ENCODE data around the gene FLT1.
A peak's percentile ranks its signal among the peaks of the same experiment; 100 is the strongest.

FLT1 gene

DNA sequence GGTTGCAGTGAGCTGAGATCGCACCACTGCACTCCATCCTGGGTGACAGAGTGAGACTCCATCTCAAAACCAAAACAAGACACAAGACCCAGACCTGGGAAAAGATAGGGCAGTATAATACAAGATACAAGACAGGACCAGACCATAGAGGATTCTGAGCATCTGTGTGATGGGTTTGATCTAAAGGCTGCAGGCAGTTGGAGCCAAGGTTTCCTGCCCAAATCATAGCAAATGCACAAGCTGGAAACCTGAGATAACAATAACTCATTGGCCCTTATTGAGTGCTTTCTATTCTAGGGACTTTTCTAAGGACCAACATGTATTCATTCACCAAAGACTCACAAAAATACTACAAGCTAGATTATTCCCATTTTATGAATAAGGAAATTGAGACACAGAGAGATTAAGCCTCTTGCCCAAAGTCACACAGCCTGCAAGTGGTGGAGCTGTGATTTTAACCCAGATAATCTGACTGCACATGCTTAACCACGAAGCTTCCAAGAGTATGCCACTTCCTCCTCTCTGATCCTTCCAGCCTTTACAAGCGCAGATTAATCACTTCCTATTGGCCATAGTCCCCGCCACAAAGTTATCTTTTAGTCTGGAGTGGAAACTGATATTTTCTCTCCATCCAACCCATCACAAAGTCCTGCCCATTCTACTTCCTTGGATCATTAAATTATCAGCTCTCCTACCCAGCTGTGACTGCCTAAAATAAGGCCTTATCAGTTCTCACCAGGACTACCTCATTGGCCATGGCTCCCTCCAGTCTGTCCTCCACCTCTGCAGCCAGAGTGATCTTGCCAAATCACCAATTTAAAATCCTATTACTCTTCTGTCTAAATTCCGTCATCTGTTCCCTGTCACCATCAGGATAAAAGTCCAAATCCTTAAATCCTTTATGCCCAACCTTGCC, 147.2 kb downstream of the FLT1 start:
- DNase-seq (ENCODE audit: low read depth in 1 of 2, low spot score in 1 of 2): no peak

DNA sequence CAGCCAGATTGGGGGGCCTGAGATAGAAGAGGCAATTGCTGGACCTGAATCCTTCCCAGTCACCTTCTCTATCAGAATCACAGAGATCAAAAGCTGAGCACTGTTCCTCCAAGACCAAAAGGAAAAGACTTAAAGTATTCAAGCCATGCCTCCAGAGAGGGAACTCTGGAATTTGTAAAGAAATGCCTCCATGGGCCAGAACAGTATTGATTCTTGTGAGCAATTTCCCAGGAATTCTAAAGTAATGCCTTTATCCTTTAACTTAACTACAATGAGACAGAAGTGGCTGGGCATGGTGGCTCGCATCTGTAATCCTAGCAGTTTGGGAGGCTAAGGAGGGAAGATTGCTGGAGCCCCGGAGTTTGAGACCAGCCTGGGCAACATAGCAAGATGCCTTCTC, 148.8 kb downstream of the FLT1 start:
- no peak for DNase-seq (ENCODE audit: low read depth in 1 of 2, low spot score in 1 of 2)

DNA sequence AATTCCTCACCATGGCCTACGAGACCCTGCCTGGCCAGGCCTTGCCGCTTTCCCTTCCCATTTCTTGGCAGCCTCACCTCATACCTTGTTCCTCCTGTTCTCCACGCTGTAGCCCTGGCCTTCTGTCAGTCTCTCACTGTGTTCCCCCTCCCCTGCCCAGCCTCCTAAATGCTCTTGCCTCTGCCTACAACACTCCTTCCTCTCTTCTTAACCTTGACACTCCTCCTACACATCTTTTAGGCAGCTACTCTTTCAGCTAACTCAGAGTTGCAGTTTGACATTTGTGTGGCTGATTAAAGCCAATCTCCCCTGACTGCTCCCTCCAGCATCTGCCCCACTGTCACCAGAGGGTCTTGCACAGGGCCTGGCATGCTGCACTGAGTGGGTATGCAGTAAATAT, 150.8 kb downstream of the FLT1 start:
- no peak for DNase-seq (ENCODE audit: low read depth in 1 of 2, low spot score in 1 of 2)

DNA sequence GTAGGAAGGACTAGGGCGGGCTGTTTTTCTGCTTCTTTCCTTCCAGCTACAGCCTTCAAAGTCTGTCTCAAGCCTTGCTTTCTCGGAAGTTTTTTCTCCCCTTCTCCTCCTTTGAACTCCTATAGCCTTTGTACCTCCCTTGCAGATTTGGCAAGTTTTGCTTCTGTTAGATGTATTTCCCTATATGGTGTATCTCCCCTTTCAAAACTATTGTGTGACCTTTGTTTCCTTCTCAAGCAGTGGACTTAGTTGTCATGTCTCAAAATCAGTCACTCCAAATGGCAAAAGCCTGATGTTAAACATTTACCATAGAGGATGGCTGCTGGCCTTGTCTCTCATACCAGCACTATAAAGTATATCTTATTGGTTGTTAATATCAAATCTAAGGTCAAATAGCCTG, 152.7 kb downstream of the FLT1 start:
- no peak for DNase-seq (ENCODE audit: low read depth in 1 of 2, low spot score in 1 of 2)

DNA sequence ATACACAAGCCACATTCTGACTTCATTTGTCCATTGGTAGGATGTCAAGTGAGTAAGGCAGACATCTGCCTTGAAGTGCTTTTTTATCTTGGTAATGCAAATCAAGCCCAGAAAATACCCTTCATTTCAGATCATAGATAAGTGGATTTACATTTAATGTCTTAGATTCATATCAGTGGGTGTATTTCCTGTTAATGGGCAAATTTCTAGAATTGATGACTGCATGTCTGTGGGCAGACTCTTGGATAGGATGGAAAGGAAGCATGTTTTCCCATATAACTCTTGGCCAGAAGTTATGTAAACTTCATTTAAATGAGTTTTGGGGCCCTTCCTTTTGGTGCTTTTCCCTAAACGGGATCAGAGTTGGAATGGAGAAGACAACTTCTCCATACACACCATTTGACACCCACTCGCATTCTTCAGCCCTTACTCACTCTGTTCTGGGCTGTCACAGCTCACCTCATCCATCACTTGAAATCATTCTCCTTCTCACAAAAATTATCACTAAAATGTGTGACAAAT, 154.6 kb downstream of the FLT1 start:
- DNase-seq (ENCODE audit: low read depth in 1 of 2, low spot score in 1 of 2): no peak

DNA sequence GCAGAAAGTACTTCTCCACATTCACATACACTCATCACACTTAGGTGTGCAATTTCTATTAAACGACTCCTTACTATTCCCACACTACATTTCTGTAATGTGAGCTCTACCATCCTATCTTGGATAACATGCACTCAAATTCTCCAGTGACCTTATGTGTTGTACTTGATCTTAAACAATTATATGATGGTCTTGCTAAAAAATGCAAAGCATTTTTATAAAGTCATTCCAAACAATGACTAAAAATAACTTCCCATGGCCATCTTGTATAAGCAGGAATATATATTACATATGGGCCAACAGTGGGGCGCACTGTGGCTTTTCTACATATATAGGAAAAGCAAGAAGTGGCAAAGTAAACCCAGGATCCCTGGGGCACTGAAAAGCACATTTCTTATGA, 155.5 kb downstream of the FLT1 start:
- no peak for DNase-seq (ENCODE audit: low read depth in 1 of 2, low spot score in 1 of 2)

DNA sequence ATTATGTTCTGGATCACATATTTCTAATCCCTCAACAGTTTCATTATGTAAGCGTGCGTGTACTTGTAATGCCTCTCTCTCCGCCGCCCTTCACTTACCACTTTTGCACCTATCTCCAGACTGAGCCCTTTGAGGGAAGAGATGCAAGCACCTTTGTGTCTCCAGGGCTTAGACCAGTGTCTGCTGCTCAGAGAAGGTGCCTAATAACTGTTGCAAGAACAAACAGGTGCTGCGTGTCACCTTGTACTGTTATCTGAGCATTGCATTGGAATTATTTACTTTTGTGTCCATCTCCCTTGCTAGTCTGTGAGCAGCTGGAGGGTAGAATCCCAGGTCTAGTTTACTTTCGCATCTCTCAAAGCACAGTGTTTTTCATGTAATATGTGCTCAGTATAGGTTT, 156.2 kb downstream of the FLT1 start:
- DNase-seq (ENCODE audit: low read depth in 1 of 2, low spot score in 1 of 2): no peak

DNA sequence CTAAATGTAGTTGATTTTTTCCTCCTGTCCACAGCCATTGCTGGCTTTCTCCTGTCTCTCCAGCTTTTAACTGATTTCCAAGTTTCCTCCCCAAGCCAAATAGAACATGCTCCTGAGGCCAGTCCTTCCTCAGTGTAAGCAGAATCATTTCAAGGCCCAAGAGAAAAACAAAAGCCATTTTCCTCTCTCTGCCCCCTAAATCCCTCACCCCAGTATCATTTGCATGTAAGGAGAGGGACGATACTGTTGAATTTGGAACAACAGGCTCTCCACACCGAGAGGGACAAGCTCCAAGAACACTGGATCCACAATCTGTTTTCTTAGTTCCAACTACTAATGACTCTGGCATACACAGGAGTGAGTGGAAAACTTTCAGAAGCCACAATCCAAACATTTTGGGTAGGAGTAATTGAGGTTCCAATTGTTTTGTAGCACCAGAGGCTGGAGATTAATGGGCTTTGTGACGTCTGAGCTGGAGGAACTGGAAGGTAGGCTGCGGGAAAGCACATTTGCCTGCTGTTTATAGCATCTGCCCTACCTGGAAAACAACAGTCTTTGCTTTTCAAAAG, 156.8 kb downstream of the FLT1 start:
- no peak for DNase-seq (ENCODE audit: low read depth in 1 of 2, low spot score in 1 of 2)

DNA sequence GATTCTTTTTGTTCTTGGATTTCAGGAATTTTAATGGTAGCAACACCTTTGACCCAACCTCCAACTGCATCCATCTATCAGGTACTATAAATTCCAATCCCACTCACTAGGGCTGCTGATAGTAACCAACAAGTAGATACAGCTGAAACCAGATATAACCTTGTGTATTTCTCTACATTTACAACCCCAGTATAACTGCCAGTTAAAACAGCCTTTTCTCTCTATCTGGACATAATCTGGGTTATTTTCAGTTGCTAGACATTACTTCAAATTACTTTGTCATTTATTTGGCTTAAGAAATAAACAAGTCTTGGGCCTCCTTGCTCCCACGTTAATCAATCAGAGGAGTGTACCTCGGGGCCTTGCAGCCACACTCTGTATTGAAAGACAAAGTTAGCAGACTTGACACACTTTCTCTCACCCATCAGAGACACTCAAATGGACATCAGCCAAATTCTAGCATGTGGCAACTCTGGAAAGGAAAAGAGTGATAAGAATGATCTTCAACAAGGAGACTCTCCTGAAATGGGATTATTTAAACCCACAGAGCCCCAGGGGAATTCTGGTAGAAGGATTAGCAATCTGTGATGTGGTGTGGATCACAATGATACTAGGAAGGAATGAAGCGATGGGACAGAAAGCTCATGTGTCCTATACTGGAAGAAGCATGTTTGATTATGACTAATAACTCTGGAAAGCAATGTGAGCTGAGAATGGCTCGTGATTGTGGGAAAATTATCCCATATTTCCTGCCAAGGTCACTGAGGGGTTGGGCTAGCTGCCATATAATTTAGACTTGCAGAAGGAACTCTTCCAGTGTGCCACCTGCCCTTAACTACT, 157.5 kb downstream of the FLT1 start:
- no peak for DNase-seq (ENCODE audit: low read depth in 1 of 2, low spot score in 1 of 2)

DNA sequence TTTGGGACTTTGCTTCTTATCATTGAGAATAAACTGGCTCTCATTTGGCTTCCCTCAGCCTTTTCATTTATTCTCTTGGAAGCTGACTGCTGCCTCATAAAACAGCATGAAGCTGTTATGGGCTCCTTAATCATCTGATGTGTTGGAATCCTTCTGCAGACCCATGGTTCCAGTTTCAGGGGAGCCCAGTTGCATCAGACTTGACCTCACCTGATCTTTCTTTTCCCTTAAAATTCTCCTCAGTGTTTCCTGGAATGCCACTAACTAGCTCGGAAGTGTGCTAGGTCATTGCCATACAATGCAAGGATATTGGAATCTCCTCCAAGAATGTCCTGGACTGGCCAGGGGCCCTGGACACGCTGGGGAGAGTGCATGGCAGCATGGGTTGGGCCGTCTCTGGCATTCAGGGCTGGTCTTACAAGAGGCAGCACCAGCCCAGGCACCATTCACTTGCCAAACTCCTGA, 158.7 kb downstream of the FLT1 start:
- DNase-seq (ENCODE audit: low read depth in 1 of 2, low spot score in 1 of 2): no peak

DNA sequence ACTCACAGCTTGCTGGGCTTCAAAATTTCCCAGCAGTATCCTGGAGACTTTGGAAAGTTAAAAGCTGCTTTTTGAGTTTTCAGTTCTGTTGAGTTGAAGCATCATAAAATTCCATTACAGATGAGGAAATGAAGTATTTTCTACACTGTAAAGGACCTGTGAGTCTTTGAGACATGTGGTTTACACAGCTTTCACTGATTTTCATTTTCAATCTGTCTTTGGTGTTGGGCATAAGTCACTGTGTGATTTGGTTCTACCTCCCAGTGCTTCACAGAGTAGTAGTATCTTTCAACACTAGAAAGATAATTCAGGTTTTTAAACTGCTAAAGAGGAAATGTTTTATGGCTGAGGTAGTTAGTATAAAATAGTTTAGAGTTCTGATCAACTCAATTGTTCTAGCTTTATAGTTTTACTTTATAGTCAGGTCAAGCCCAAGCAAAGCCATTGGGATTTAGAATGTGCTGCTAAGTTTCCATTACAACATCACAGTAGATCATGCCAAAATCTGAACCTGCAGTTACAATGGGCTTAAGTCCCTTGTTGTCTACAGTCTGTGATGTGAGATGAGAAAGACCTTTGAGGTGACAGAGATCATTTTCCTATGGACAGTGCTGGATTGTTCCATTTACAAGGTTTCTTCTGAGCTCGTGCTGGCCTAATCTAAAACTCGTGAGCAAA, 161.6 kb downstream of the FLT1 start:
- DNase-seq (ENCODE audit: low read depth in 1 of 2, low spot score in 1 of 2): no peak

DNA sequence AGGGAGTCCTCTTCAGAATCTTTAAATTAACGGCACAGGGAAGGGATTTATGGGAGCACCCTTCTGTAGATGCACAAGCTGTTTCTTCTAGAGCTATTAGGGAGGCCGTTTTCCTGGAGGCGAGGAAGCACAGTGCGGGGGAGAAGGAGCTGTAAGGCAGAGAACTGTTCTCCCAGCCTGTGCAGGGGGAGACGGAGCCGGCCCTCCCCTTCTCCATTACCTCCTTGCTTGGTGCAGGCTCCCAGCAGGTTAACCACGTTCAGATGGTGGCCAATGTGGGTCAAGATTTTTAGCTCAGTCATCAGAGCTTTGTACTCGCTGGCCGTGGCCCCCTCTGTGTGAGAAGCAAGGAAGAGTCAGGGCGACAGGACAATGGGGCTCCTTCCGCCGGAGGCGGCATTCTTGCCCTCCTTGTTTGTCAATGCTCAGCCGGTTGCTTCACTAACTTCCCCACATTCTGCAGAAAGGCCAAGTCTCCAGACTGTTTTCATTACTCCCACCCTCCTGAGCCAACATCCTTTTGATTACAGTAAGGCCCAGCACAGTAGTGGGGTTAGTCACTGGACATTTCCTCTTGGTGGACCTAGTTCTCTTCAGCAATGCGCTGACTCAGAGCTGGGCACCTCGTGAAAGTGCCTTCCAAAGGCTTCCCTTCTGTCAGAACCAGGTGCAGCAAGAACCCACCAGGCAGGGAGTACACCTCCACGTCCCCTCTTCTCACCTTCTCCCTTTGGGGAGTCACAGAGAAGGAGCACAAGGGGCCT, 165.4 kb downstream of the FLT1 start:
- DNase-seq (ENCODE audit: low read depth in 1 of 2, low spot score in 1 of 2): no peak

DNA sequence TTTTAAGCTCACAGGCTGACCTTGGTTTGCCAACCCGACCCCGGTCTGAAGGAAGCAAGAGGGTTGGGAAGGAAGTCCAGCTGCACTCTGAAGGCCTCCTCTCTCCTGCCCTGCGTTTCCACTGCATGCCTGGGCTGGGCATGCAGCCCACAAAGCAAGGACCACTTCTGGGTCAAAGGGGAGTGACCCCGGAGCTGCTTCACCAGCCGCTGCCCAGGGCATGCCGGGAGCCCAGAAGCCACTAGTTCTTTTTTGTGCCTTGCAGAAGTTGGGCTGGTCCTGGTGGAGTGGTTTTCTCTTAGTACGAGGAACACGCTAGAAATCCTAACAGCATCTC, 166.7 kb downstream of the FLT1 start:
- no peak for DNase-seq (ENCODE audit: low read depth in 1 of 2, low spot score in 1 of 2)

DNA sequence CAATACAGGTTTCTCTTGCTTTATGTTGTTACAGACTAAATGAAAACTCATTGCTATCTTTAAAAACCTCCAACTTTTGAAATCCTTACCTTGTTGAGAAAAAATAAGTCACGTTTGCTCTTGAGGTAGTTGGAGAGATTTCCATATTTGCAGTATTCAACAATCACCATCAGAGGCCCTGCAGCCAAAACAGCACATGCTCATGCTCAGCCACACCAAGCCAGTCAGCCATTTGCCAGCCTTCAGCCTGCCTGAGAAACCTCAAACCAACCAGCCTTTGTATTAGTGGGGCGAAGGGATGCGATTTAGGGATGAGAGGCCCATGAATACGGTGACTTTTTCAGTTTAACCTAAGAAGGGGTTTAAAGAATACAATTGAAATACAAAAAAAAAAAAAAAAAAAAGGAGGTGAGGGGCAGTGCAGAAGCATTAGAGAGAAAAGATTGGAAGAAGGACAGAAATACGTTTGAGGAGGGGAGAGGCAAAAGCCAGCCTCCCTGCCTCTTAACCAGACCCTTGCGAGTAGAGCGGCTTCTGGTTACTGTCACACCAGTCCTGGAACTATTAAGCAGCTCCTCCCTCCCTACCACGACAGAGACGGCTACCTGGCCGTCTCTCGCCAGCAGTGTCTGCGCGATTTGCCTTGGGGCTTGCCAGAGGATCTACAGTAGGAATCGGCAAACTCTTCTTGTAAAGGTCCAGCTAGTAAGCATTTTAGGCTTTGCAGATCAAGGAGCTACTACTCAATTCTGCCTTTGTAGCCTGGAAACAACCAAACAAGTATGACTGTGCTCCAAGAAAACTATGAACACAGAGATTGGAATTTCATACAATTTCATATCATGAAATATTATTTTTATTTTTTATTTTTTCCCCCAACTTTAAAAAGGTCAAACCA, 167.3 kb downstream of the FLT1 start:
- no peak for DNase-seq (ENCODE audit: low read depth in 1 of 2, low spot score in 1 of 2)

DNA sequence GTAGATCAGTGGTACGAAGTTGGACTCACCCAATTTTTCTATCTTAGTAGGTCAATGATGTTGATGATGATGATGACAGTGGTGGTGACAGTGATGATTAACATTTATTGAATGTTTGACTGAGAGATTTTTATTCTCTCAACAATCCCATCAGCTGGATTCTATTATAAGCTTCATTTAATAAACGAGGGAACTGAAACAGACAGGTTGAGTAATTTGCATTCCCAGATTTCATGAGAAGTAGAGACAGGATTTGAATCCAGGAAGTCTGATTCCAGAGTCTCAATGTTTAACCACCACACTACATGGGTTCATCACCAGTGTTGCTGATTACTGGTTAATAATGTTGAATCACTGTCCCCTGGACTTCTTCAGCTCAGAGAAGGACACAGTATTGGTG, 168.9 kb downstream of the FLT1 start:
- no peak for DNase-seq (ENCODE audit: low read depth in 1 of 2, low spot score in 1 of 2)

DNA sequence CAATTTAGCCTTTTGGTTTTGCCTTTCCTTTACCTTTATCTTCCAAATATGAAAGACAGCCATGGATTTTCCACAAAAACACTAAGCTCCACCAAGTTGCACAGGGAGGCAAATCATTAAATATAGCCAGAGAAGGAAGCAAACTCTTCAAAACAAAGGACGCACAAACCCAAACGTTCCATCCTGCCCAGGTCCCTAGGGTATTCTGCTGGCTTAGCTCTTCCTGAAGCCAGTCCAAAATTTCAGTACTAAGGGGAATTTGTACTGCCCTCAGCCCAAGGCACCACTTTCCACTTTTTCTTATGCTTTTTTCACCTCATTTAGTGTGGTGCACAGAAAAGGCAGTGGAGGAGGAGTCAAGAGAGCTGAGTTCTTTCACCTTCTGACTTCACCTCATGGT, 169.9 kb downstream of the FLT1 start:
- no peak for DNase-seq (ENCODE audit: low read depth in 1 of 2, low spot score in 1 of 2)

DNA sequence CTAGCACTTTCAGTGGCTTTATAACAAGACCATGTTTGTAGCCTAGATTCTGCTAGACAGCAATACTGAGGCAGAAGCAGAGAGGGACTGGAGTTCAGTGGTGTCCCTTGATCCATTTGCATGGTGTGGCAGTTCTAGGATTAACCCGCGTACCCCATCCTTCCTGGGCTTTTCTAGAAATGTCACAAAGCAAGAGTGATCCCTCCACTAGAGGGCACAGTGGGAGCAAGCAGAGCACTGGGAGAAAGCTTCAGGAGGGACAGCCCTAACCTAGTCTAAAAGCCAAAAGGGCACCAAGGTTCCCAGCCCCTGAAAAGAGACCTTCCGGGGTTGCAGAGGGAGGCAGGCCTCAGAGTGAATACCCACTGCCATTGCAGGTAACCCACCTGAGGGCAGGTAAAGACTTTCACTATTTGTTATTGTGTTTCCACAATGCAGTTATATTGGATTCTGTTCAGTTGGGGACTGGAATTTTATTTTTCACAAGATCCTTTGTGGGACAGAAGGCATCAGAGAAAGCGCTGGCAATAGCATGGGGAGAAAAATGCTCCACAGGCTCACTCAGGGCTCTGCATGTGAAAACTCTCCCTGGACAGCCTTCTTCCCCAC, 170.6 kb downstream of the FLT1 start:
- DNase-seq (ENCODE audit: low read depth in 1 of 2, low spot score in 1 of 2): peak in 1 of 2 donors; percentile 6

DNA sequence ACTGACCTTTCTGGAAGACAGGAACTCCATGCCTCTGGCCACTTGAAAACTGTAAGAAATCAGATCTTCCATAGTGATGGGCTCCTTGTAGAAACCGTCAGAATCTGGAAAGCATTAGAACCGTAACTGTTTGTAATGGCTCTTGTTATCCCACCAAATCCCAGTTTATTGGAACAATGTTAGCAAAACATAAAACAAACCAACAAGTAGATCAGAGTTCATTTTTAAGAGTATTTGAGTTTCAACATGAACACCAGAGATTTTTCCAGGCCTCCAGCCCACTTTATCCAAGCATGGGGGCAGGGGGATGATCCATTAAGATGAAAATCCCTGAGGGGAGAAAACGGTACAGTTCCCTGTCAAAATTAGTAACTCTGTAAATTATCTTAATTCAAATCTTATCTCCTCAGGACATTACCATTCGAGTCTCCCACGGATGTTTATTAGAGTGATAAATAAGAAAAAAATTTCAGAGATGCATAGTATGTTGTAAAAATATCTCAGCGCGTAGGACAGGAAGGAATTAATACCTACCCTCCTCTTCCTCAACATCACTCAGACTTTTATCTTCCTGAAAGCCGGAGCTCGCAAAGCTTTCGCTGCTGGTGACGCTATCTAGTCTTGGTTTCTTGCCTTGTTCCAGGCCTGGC, 172.5 kb downstream of the FLT1 start:
- no peak for DNase-seq (ENCODE audit: low read depth in 1 of 2, low spot score in 1 of 2)

DNA sequence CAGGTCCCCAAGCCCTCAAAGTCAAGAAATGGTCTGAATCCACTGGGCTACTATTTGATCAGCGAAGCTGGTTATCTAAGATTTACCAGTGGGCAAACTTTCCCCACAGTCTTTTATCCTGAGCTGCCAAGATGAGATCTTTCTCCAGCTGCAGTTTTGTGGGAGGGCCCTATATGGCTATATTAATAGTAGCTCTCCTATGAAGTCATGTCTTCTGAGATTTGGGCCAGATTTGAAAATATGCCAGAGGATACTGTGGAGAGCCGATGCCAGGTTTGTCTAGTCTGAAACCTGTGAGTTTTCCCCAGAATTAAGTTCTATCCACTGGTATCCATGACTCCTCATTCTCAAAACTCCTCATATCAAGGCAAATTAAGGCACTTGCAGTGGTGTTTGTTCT, 173.2 kb downstream of the FLT1 start:
- no peak for DNase-seq (ENCODE audit: low read depth in 1 of 2, low spot score in 1 of 2)
